Right atrium auricular region (tissue), 2 donors: ENCODE data around the gene AFM. TPM values are rescaled to one million over a fixed set of nuclear protein-coding genes. Genes with fewer than 3 reads are reported as not detected.

Experiments
- DNase-seq: peaks from one replicate; pipeline ENCODE4 v3.0.0-alpha.2; 2019; ENCODE audit warnings: low spot score
- H3K27ac ChIP-seq, 2 donors: fragments of 200-600 bp; sonication (generic); 1 replicate in 1 of 2; 2 replicates in 1 of 2; pipeline ENCODE4 v1.5.1; 2016 to 2019
- H3K27me3 ChIP-seq, 2 donors: fragments of 200-600 bp; sonication (generic); one replicate each; pipeline versions ENCODE4 v1.5.1 to v1.6.0; 2017 to 2019
- H3K36me3 ChIP-seq: fragments of 200-600 bp; sonication (generic); one replicate; pipeline ENCODE4 v1.5.1; 2016
- H3K4me1 ChIP-seq, 2 donors: fragments of 200-600 bp; sonication (generic); one replicate each; pipeline versions ENCODE4 v1.5.1 to v1.6.0; 2017 to 2019
- H3K4me3 ChIP-seq, 2 donors: fragments of 200-600 bp; sonication (generic); 1 replicate in 1 of 2; 2 replicates in 1 of 2; pipeline ENCODE4 v1.5.1; 2017 to 2019; ENCODE audit warnings: mild to moderate bottlenecking in 1 of 2, moderate library complexity in 1 of 2
- H3K9me3 ChIP-seq, 2 donors: fragments of 200-600 bp; sonication (generic); one replicate each; pipeline ENCODE4 v1.5.1; 2019
- total RNA-seq, 2 donors: library from RNA; depleted of rRNA; stranded (reverse); fragments of >200 nt; gene quantifications; one replicate each; pipeline ENCODE4 v1.1.0, GENCODE V29; 2016
- TF ChIP-seq, protein P1 (sequence below), 2 donors: fragments of 200-600 bp; sonication (generic); IDR thresholded peaks; one replicate each; pipeline ENCODE4 v1.5.1; 2019; ENCODE audit warnings: antibody characterized with exemption in 2 of 2

Gene AFM
- total RNA-seq, 2 donors from 2014 or later, result not detected

DNA sequence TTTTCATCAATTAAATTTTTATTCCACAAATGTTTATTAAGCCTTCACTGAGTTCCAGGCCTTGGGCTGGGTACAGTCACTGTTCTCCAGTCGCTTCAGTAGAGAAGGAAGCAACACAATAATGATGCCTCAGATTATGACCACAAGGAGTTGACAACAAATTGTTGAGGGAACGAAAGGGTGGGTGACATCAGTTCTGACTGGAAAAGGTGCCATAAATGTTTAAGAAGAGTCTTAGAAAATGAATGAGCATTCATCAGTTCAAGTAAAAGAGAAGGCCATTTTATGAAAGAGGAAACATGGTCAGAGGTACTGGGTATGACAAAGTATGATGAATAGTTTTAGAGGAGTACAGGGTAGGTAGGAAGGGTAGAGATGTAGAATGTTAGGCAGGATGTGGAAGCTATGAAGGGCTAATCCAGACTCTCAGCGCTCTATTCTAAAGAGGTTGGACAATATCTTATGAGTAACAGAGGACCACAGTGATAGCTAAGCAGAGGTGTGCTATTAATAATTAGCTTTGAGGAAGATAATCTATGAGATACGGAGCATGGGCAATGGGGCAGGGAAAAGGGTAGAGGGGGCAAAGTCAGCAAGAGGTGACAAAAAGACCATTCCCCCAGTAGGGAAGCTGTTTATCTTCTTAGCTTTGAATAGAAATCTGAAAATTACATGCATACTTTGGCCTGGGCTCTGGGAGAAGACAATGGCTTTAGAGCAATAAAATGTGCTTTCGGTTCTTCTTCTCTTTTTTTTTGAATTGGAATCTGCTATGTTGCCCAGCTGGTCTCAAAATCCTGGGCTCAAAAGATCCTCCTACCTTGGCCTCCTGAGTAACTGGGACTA lies 25.1 kb upstream of the AFM start:
- Histone ChIP-seq H3K27ac (no peak overlapping the region), H3K27me3 (no peaks in the 10 kb centered on the region), H3K4me3 (no peak overlapping the region), H3K36me3 (no peaks in the 10 kb centered on the region), H3K4me1 (no peaks in the 10 kb centered on the region), H3K9me3 (no peaks in the 10 kb centered on the region)
- TF ChIP-seq, protein P1, sequence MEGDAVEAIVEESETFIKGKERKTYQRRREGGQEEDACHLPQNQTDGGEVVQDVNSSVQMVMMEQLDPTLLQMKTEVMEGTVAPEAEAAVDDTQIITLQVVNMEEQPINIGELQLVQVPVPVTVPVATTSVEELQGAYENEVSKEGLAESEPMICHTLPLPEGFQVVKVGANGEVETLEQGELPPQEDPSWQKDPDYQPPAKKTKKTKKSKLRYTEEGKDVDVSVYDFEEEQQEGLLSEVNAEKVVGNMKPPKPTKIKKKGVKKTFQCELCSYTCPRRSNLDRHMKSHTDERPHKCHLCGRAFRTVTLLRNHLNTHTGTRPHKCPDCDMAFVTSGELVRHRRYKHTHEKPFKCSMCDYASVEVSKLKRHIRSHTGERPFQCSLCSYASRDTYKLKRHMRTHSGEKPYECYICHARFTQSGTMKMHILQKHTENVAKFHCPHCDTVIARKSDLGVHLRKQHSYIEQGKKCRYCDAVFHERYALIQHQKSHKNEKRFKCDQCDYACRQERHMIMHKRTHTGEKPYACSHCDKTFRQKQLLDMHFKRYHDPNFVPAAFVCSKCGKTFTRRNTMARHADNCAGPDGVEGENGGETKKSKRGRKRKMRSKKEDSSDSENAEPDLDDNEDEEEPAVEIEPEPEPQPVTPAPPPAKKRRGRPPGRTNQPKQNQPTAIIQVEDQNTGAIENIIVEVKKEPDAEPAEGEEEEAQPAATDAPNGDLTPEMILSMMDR (IDR thresholded peaks at IDR 0.05), result no peak
- DNase-seq, result no peak

DNA sequence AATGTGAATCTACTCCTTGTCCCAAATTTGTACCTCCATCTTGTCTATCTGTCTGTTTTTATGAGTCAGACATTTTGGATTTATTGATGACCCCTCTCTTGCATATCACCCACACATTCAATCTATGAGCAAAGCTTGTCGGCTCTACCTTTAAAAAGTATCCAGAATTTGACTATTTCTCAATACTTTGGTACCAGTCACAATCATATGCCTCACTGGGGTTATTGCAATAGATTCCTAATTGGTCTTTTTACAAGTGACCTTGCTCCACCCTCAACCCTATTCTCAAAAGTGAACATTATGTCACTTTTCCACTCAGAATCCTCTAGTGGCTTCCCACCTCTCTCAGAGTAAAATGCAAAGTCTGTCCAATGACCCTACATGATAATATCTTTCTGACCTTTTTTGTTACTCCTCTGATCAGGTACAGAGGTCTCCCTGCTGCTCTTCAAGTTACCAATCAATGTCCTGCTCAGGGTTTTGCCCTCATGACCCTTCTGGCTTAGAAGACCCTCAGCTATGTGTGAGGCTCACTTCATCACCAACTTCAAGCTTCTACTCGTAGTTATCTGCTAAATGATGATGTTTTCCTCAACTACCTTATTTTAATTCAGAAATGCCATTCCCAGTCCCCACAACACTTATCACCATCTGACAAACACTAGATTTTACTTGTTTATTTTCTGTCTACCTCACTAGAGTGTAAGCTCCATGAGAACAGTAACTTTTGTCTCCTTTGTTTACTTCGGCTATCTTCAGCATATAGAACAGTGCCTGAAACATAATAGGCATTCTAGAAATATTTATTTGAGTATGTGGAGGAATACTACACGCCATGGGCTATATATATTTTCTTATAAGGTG lies 23.1 kb upstream of the AFM start:
- TF ChIP-seq, protein P1 (IDR thresholded peaks at IDR 0.05), result no peak
- no peaks in the 10 kb centered on the region for H3K36me3 ChIP-seq
- H3K27ac ChIP-seq, result no peak overlapping the region
- H3K4me3 ChIP-seq, result no peak overlapping the region
- no peaks in the 10 kb centered on the region for H3K27me3 ChIP-seq
- DNase-seq, result no peak
- no peaks in the 10 kb centered on the region for H3K9me3 ChIP-seq
- no peaks in the 10 kb centered on the region for H3K4me1 ChIP-seq

DNA sequence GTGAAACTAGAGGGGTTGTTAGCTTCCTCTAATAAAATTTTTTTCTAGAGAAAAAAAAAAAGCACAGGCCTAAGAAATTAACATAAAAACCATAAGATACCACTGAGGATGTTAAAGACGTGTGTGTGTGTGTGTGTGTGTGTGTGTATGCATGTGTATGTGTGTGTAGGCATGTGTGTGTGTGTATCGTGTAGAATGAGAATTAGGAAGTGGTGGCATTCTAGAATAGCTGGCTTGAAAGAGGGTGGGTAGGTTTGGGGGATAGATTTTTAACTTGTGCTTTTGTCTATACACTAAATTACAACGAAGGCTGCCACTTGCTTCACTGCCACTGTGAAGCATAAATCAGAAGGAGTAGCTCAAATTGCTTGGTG lies 22.5 kb upstream of the AFM start:
- Histone ChIP-seq H3K4me3 (no peak overlapping the region), H3K9me3 (no peaks in the 10 kb centered on the region), H3K27ac (no peak overlapping the region), H3K36me3 (no peaks in the 10 kb centered on the region), H3K27me3 (no peaks in the 10 kb centered on the region), H3K4me1 (no peaks in the 10 kb centered on the region)
- TF ChIP-seq, protein P1 (IDR thresholded peaks at IDR 0.05), result no peak
- no peak for DNase-seq

DNA sequence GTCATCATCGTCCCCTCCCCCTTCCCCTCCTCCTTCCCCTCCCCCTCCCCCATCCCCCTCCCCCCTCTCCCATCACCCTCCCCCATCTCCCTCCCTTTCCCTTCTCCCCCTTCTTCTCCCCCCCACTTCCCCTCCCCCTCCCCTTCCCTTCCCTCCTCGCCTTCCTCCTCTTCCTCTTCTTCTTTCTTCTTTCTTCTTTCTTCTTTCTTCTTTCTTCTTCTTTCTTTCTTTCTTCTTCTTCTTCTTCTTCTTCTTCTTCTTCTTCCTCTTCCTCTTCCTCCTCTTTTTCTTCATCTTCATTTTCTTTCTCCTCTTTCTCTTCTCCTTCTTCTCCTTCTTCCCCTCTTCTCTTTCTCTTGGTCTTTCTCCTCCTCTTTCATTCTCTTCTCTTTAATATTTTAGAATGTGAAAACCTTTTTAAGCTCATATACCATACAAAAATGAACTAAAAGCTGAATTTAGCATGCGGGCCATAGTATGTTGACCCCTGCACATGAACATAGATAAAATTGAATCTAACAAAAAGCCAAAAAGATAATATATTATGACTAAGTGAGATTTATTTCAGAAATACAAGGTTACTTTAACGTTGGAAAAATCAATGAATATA lies 20.5 kb upstream of the AFM start:
- DNase-seq, result no peak

DNA sequence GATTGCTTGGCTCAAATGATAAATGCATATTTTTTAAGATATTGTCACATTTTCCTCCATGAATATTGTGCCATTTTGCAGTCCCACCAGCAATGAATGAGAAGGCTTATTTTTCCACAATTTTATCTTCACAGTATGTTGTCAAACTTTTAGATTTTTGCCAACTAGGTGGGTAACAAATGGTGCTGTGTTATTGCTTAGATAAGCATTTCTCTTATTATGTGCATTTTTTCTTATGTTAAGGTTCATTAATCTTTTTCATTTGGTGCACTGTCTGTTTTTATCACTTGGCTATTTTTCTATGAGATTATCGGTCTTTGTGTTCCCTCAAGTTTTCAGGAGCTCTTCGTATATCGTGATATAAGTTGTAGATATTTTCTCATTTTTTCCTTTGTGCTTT lies 13.4 kb upstream of the AFM start:
- DNase-seq, result no peak
- no peaks in the 10 kb centered on the region for H3K27me3 ChIP-seq
- H3K36me3 ChIP-seq, result no peaks in the 10 kb centered on the region
- TF ChIP-seq, protein P1 (IDR thresholded peaks at IDR 0.05), result no peak
- H3K4me3 ChIP-seq, result no peak overlapping the region
- H3K4me1 ChIP-seq, result no peaks in the 10 kb centered on the region
- H3K27ac ChIP-seq, result no peak overlapping the region
- H3K9me3 ChIP-seq, result peaks cover 0 to 11% of the 10 kb centered on the region in 2 donors

More for the DNA sequence above, 20.5 kb upstream of the AFM start:
- Histone ChIP-seq H3K4me3 (no peak overlapping the region), H3K27me3 (no peaks in the 10 kb centered on the region), H3K36me3 (no peaks in the 10 kb centered on the region), H3K27ac (no peak overlapping the region), H3K4me1 (no peaks in the 10 kb centered on the region), H3K9me3 (no peaks in the 10 kb centered on the region)
- TF ChIP-seq, protein P1 (IDR thresholded peaks at IDR 0.05), result no peak
